ENCODE measurements around the gene LONP1.
"Not testable (repeated sequence)": the region's sequence is repeated elsewhere in the genome, so short reads cannot be mapped to it uniquely, and the experiment has no call there.

LONP1 gene

GRCh38 chr19:5711713-5712161, 8.2 kb downstream of the LONP1 start:
- DNase-seq (ENCODE audit: low read depth in 2 of 2): no peak

GRCh38 chr19:5711025-5711424, 8.9 kb downstream of the LONP1 start:
- DNase-seq (ENCODE audit: low read depth in 2 of 2): no peak

- no peak for DNase-seq (ENCODE audit: low read depth in 2 of 2)
Observed at GRCh38 chr19:5707576-5708575, 12.1 kb downstream of the LONP1 start.

GRCh38 chr19:5706876-5707573, 12.9 kb downstream of the LONP1 start:
- DNase-seq (ENCODE audit: low read depth in 2 of 2): no peak

GRCh38 chr19:5705552-5705951, 14.4 kb downstream of the LONP1 start:
- no peak for DNase-seq (ENCODE audit: low read depth in 2 of 2)

GRCh38 chr19:5703819-5704818, 15.8 kb downstream of the LONP1 start:
- DNase-seq (ENCODE audit: low read depth in 2 of 2): no peak

- DNase-seq (ENCODE audit: low read depth in 2 of 2): not testable (repeated sequence)
Observed at GRCh38 chr19:5702053-5702410, 17.9 kb downstream of the LONP1 start.

- DNase-seq (ENCODE audit: low read depth in 2 of 2): no peak
Observed at GRCh38 chr19:5700455-5701092, 19.4 kb downstream of the LONP1 start.

- DNase-seq (ENCODE audit: low read depth in 2 of 2): no peak
Observed at GRCh38 chr19:5698635-5699422, 21.1 kb downstream of the LONP1 start.

GRCh38 chr19:5697890-5698634, 21.9 kb downstream of the LONP1 start:
- DNase-seq (ENCODE audit: low read depth in 2 of 2): no peak

- no peak for DNase-seq (ENCODE audit: low read depth in 2 of 2)
Observed at GRCh38 chr19:5697022-5697889, 22.7 kb downstream of the LONP1 start.

- no peak for DNase-seq (ENCODE audit: low read depth in 2 of 2)
Observed at GRCh38 chr19:5696196-5697021, 23.5 kb downstream of the LONP1 start.

- no peak for DNase-seq (ENCODE audit: low read depth in 2 of 2)
Observed at GRCh38 chr19:5695649-5696195, 24.2 kb downstream of the LONP1 start.

GRCh38 chr19:5694956-5695648, 24.8 kb downstream of the LONP1 start:
- no peak for DNase-seq (ENCODE audit: low read depth in 2 of 2)

- DNase-seq (ENCODE audit: low read depth in 2 of 2): no peak
Observed at GRCh38 chr19:5694167-5694955, 25.6 kb downstream of the LONP1 start.

All from stimulated activated CD8-positive, alpha-beta memory T cell treated with anti-CD3 and anti-CD28 coated beads, Interleukin-15, amount 100 ng/mL, for 48 hours (primary cell).